Measurements from ENCODE around the gene TMEM60. TPM values are rescaled to one million over a fixed set of nuclear protein-coding genes. Genes with fewer than 3 reads are reported as not detected.
"Not testable (repeated sequence)": the region's sequence is repeated elsewhere in the genome, so short reads cannot be mapped to it uniquely, and the experiment has no call there.

Gene TMEM60
- total RNA-seq, 4 donors from 2014 or later = 3.4 to 15.7 (median 9.5) TPM

- no peak for DNase-seq
- no peak overlapping the region for H3K27ac ChIP-seq
Observed at GRCh38 chr7:77838929-77839491, 40.8 kb upstream of the TMEM60 start.

DNA sequence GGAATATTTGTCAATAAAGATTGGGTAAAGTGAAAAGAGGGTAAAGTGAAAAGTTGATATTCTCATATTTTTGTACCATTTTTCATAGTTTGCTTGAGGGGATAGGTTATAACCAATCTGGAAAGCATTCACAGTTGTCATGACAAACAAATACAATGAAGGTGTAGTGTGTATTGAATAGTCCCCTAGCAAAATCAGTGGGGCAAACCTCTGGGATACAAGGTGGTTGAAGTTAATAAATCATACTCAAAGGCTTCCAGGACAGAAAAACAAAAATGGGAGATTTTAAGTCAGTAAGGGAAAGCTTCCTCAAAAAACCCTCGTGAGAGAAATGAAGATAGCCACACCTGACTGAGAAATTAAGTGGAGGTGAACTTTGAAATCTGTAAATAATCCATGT lies 39.7 kb upstream of the TMEM60 start:
- TF ChIP-seq EP300 (IDR thresholded peaks at IDR 0.05; ENCODE audit: low read depth) = no peak
- TF ChIP-seq POLR2AphosphoS5 (IDR thresholded peaks at IDR 0.05) = no peak
- no peak for TF ChIP-seq POLR2A (IDR thresholded peaks at IDR 0.05)
- TF ChIP-seq CTCF (IDR thresholded peaks at IDR 0.05) = no peak
- intact Hi-C loops (cut with DNase I; ENCODE audit: low total_unique reads) = no loop called here
- Histone ChIP-seq H3K4me3 (no peak overlapping the region), H3K27ac (no peak overlapping the region), H3K36me3 (no peaks in the 10 kb centered on the region), H3K27me3 (no peaks in the 10 kb centered on the region), H3K4me1 (peaks cover 0 to 19% (median 5%) of the 10 kb centered on the region in 4 donors), H3K9me3 (no peaks in the 10 kb centered on the region)
- no peak for DNase-seq
- WGBS, 2 donors (ENCODE audit: low coverage in 1 of 2) = 49 to 50% methylated on average over 1 of the region's 1 CpG
- in situ Hi-C loops (cut with MboI; ENCODE audit: low pct_ligation_motif_present in 1 of 4, low pct_unique_long_range_greater_than_20kb in 1 of 4, low sequenced_read_pairs in 3 of 4) = no loop called here

More at GRCh38 chr7:77838929-77839491, 40.8 kb upstream of the TMEM60 start:
- no peaks in the 10 kb centered on the region for H3K27me3 ChIP-seq
- intact Hi-C loops (cut with DNase I; ENCODE audit: low total_unique reads) = no loop called here
- no peak for TF ChIP-seq EP300 (IDR thresholded peaks at IDR 0.05; ENCODE audit: low read depth)
- TF ChIP-seq POLR2A (IDR thresholded peaks at IDR 0.05) = no peak
- no peak for TF ChIP-seq POLR2AphosphoS5 (IDR thresholded peaks at IDR 0.05)
- no peak for TF ChIP-seq CTCF (IDR thresholded peaks at IDR 0.05)
- in situ Hi-C loops (cut with MboI; ENCODE audit: low pct_ligation_motif_present in 1 of 4, low pct_unique_long_range_greater_than_20kb in 1 of 4, low sequenced_read_pairs in 3 of 4) = no loop called here
- H3K36me3 ChIP-seq = no peaks in the 10 kb centered on the region
- H3K9me3 ChIP-seq = no peaks in the 10 kb centered on the region
- no peak overlapping the region for H3K4me3 ChIP-seq
- WGBS, 2 donors (ENCODE audit: low coverage in 1 of 2) = 62 to 69% methylated on average over 2 to 3 of the region's 3 CpGs
- H3K4me1 ChIP-seq = peaks cover 0 to 19% (median 5%) of the 10 kb centered on the region in 4 donors

DNA sequence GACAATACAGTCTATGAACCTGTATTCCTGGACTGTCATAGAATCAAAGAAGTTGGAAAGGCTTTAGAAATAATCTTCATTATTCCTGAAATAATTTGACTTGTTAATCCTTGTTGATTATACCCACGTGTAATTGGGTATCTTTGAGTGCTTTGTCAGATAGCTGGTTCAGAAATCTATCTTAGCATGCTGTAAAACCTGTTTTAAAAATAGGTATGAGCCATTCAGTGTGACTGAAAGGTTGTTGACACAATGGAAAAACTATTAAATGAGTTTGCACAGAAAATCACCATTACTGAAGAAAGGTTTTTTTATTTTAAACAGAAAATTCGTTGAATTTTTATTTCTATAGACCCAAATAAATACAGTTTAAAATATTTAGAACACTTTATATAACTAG lies 39.0 kb upstream of the TMEM60 start:
- H3K9me3 ChIP-seq = no peaks in the 10 kb centered on the region
- no peak for DNase-seq
- no peak overlapping the region for H3K27ac ChIP-seq
- H3K27me3 ChIP-seq = no peaks in the 10 kb centered on the region
- in situ Hi-C loops (cut with MboI; ENCODE audit: low pct_ligation_motif_present in 1 of 4, low pct_unique_long_range_greater_than_20kb in 1 of 4, low sequenced_read_pairs in 3 of 4) = no loop called here
- no peak overlapping the region for H3K4me3 ChIP-seq
- WGBS, 2 donors (ENCODE audit: low coverage in 1 of 2) = 28 to 33% methylated on average over 2 of the region's 2 CpGs
- no peak for TF ChIP-seq POLR2AphosphoS5 (IDR thresholded peaks at IDR 0.05)
- TF ChIP-seq EP300 (IDR thresholded peaks at IDR 0.05; ENCODE audit: low read depth) = no peak
- no peak for TF ChIP-seq POLR2A (IDR thresholded peaks at IDR 0.05)
- no peak for TF ChIP-seq CTCF (IDR thresholded peaks at IDR 0.05)
- H3K4me1 ChIP-seq = peaks cover 0 to 19% (median 5%) of the 10 kb centered on the region in 4 donors
- intact Hi-C loops (cut with DNase I; ENCODE audit: low total_unique reads) = no loop called here
- no peaks in the 10 kb centered on the region for H3K36me3 ChIP-seq

GRCh38 chr7:77836425-77836824 lies 38.2 kb upstream of the TMEM60 start:
- intact Hi-C loops (cut with DNase I; ENCODE audit: low total_unique reads); in situ Hi-C loops (cut with MboI; ENCODE audit: low pct_ligation_motif_present in 1 of 4, low pct_unique_long_range_greater_than_20kb in 1 of 4, low sequenced_read_pairs in 3 of 4): not testable (repeated sequence)
- WGBS, 2 donors (ENCODE audit: low coverage in 1 of 2) = 100% methylated on average over 1 to 2 of the region's 2 CpGs

DNA sequence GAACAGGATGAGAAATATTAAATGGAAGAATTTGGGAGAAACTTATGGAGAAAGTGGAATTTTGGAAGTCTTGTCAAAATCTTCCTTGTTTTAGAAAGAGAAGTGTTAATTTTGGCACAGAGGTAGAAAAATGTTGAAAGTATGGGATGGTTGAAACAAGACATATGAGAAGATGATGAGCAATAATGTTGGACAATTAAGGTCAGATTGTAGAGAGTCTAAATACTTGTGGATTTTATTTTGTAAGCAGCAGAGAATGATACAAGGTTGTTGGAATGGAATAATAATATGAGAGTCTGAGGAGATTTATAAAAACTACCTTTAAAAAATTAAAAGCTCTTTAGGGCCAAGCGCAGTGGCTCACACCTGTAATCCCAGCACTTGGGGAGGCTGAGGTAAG lies 34.9 kb upstream of the TMEM60 start:
- 89 to 96% methylated on average over 1 of the region's 1 CpG for WGBS, 2 donors (ENCODE audit: low coverage in 1 of 2)
- in situ Hi-C loops (cut with MboI; ENCODE audit: low pct_ligation_motif_present in 1 of 4, low pct_unique_long_range_greater_than_20kb in 1 of 4, low sequenced_read_pairs in 3 of 4) = no loop called here

More at GRCh38 chr7:77836425-77836824, 38.2 kb upstream of the TMEM60 start:
- H3K9me3 ChIP-seq, DNase-seq, H3K27ac ChIP-seq, H3K4me3 ChIP-seq, H3K27me3 ChIP-seq, H3K36me3 ChIP-seq: not testable (repeated sequence)
- peaks cover 0 to 19% (median 5%) of the 10 kb centered on the region in 4 donors for H3K4me1 ChIP-seq

More for the DNA sequence above, 34.9 kb upstream of the TMEM60 start:
- Histone ChIP-seq H3K4me1 (peaks cover 0 to 15% (median 5%) of the 10 kb centered on the region in 4 donors), H3K9me3 (no peaks in the 10 kb centered on the region), H3K4me3 (no peak overlapping the region), H3K27me3 (no peaks in the 10 kb centered on the region), H3K36me3 (no peaks in the 10 kb centered on the region), H3K27ac (no peak overlapping the region)
- no peak for DNase-seq
- TF ChIP-seq POLR2A (IDR thresholded peaks at IDR 0.05) (no peak), EP300 (IDR thresholded peaks at IDR 0.05; ENCODE audit: low read depth) (no peak), CTCF (IDR thresholded peaks at IDR 0.05) (no peak), POLR2AphosphoS5 (IDR thresholded peaks at IDR 0.05) (no peak)
- intact Hi-C loops (cut with DNase I; ENCODE audit: low total_unique reads) = no loop called here
